Medulla oblongata (tissue), 1 donor: ENCODE results near the gene TMEM132E.

Experiments used
- DNase-seq: peaks from one replicate; pipeline ENCODE4 v3.0.0-alpha.2; 2015; ENCODE audit errors: extremely low spot score

The TMEM132E gene

GRCh38 chr17:34603974-34604373, 24.6 kb downstream of the TMEM132E start:
- no peak for DNase-seq

- DNase-seq, result no peak
Measured at GRCh38 chr17:34606763-34607162, 27.4 kb downstream of the TMEM132E start.

- no peak for DNase-seq
Measured at GRCh38 chr17:34607917-34608316, 28.5 kb downstream of the TMEM132E start.

- DNase-seq, result no peak
Measured at GRCh38 chr17:34609210-34609609, 29.8 kb downstream of the TMEM132E start.

GRCh38 chr17:34610039-34610438, 30.7 kb downstream of the TMEM132E start:
- DNase-seq, result no peak

GRCh38 chr17:34610506-34610905, 31.1 kb downstream of the TMEM132E start:
- no peak for DNase-seq

GRCh38 chr17:34613064-34614019, 34.0 kb downstream of the TMEM132E start:
- no peak for DNase-seq

- DNase-seq, result no peak
Measured at GRCh38 chr17:34614698-34615097, 35.3 kb downstream of the TMEM132E start.

GRCh38 chr17:34615326-34615725, 35.9 kb downstream of the TMEM132E start:
- no peak for DNase-seq

- peak; percentile 25 for DNase-seq
Measured at GRCh38 chr17:34616148-34616547, 36.8 kb downstream of the TMEM132E start.

GRCh38 chr17:34617398-34617797, 38.0 kb downstream of the TMEM132E start:
- DNase-seq, result no peak

GRCh38 chr17:34619687-34620217, 40.4 kb downstream of the TMEM132E start:
- no peak for DNase-seq

- no peak for DNase-seq
Measured at GRCh38 chr17:34620458-34620857, 41.1 kb downstream of the TMEM132E start.

GRCh38 chr17:34622862-34623623, 43.7 kb downstream of the TMEM132E start:
- no peak for DNase-seq

- DNase-seq, result no peak
Measured at GRCh38 chr17:34623856-34624766, 44.7 kb downstream of the TMEM132E start.

- DNase-seq, result peak; percentile 37
Measured at GRCh38 chr17:34624767-34625383, 45.5 kb downstream of the TMEM132E start.

GRCh38 chr17:34626121-34626681, 46.8 kb downstream of the TMEM132E start:
- DNase-seq, result no peak

- no peak for DNase-seq
Measured at GRCh38 chr17:34628879-34629278, 49.5 kb downstream of the TMEM132E start.

- no peak for DNase-seq
Measured at GRCh38 chr17:34633351-34633750, 54.0 kb downstream of the TMEM132E start.

GRCh38 chr17:34633760-34634159, 54.4 kb downstream of the TMEM132E start:
- DNase-seq, result no peak
